HG03039 (cell line): Measurements from ENCODE around the gene TAAR6.
"Not testable (repeated sequence)": the region's sequence is repeated elsewhere in the genome, so short reads cannot be mapped to it uniquely, and the experiment has no call there.

Experiments
- ATAC-seq: cut with Tn5 transposase; IDR thresholded peaks from one replicate; pipeline ENCODE4 v1.9.1; 2021; ENCODE audit warnings: mild to moderate bottlenecking, moderate library complexity; ENCODE audit not compliant: unreplicated experiment

The TAAR6 gene

DNA sequence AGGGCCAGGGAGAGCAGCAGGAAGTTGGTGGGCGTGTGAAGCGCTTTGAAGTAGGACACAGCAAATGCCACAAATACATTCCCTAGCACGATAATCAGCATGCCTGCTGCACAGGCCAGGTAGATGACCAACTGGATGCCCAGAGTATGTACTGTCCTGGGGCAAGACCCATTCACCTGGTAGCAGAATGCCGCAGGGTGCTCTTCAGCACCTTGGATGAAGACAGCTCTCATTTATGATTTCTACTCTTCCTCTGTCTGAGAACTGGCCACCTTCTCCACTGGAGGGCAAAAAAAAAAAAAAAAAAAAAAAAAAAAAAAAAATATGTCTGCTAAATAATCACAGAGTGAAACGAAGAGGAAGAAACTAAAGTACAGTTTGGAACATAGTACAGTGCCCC is 19.3 kb downstream of the TAAR6 start, which contains the start of gene TAAR5:
Gene TAAR5, minus strand, starts transcription at position 288 of the 400 bp plus-strand sequence. Its CDS starts 55 bp downstream, at position 233.
- ATAC-seq = no peak

DNA sequence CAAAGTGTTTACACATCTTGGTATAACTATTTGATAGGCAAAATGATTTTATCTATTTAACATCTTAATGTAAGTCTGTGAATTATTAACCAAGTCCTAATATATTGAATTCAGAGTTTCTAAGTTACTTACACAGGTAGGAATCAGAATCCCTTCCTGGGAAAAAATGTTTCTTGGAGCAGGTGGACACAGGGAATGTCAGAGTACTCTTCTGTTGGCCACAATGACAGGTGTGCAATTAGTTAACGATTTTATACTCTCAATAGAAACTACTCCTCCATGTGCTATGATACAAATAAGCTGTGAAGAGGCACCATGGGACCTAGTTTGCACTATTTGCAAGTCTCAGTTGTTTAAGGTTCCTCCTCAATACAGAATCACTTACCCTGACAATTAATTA is 20.2 kb downstream of the TAAR6 start:
- ATAC-seq = no peak

DNA sequence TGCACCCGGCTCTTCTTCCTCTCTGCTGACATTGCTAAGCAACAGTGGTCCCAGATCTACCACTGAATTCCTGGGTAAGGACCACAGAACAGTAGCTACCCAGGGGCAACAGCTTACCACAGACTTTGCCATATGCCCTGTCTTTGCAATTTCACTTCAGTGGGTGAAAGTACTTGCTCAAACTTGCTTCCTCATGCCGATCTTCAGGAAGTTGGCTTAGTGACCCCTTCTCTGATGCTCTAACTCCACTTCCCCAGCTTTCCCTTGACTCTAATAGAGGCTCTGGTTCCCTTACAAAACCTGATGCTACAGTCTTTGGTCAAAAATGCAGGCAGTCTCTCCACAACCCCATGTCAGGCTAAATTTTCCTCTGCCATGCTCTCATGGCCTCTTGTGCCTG is 22.7 kb downstream of the TAAR6 start:
- ATAC-seq = no peak

DNA sequence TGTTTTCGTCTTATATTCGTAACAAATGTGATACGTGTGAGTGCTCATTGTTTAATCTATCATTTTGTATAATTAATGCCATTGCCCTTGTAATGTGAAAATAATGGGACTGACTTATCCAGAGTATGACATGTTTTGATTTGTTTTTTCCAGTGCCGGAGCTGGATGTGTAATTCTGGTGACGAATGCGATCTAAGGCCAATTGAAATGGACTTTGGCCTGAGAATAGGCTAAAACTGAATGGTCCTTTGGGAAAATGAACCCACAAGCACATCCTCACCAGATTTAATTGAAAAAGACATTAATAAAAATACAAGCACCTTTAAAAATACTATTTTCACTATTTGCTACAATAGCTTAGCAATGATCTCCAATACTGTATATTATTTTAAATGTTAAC is 26.1 kb downstream of the TAAR6 start:
- ATAC-seq = no peak

DNA sequence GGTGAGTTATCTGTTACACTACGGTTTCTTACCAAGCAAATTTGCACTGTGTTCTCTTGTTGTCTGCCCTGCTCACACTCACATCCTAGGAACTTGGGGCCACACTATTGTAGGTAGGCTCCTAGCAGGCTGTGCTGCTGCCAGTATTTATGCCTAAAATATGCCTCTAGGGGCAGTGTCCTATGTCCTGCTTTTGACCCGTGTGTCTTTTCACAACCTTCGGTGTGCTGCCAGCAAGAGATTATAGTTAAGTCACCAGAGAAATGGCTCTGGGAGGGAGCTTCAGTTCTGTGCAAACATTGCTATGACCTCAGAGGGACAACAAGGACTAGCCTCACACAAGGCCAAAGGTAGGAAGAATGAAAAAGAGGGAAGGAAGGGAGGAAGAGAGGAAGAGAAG is 28.4 kb downstream of the TAAR6 start:
- ATAC-seq = no peak

DNA sequence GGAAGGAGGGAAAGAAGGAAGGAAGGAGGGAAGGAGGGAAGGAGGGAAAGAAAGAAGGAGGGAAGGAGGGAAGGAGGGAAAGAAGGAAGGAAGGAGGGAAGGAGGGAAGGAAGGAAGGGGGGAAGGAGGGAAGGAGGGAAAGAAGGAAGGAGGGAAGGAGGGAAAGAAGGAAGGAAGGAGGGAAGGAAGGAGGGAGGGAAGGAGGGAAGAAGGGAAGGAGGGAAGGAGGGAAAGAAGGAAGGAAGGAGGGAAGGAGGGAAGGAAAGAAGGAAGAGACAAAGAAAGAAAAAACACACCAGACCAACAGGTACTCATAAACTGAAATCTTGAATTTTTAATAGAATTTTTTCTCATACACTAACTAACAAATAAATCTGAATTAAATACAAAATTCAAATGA is 30.8 kb downstream of the TAAR6 start:
- not testable (repeated sequence) for ATAC-seq

DNA sequence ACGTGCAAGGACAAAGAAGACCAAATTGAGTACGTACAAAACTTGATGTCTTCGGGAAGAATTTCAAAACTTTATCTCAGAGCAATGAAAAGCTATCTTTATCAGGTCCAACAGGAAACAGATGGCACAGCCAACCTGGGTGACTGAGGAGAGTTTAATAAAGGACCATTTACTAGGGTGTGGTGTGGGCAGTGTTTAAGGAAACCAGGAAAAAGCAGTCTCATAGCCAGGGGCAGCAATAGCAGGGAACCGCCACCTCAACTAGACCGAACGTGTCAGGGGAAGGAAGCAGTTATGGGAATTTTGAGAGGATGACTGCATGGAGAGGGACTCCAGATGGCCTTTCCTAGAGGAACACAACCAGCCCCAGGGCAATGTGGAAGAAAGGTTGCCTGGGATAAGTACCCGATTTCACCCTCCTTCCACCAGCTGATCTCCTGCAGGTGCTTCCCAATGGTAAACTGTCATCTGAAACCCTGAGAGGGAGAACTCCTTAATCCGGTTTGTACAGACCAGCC is 34.6 kb downstream of the TAAR6 start:
- no peak for ATAC-seq

DNA sequence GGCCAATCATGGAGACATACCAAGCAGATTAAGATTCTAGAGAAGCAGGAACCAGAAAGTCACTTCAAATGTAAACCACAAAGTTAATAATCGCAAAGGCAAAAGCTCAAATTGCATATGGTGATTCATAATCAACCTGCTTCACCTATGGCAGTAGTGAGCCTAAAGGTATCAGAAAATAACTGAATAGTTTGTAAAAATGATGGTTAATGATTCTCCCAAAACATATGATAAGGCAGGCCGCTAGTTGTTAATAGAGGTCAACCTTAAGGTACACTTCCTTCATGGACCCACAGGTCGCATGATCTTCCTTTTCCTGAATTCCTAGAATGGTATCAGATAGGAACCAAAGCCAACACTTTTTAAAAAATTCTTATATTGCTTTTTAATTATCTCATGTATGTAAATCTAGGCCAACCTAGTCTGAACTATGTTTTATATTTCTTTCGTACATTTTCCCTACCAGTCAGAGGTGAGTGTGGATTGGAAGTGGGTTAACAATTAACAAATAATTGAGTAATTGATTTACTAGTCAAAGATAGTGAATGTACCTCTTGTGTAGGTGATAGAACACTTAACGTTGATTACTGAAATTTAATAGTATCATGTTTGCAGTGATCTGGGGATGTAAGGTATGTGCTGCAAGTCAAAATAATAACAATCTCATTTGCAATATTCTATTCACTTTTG is 37.6 kb downstream of the TAAR6 start:
- ATAC-seq = no peak

DNA sequence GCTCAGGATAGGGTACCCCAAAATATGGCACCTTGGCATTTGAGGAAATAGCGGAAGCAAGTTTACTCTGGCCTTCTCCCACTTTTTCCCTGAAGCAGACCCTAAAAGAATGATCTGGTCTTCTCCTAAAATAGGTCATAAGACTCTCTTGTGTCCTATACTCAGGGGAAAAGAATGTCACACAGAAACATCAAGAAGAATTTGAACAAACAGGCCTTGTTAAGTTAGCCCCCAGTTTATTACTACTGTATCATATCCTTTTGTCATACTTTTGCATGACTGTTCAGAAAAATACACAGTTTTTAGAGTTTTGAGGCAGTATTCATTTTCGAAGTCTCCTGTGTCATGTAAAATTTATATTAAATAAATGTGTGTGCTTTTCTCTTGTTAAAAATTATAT is 41.5 kb downstream of the TAAR6 start:
- ATAC-seq = no peak

DNA sequence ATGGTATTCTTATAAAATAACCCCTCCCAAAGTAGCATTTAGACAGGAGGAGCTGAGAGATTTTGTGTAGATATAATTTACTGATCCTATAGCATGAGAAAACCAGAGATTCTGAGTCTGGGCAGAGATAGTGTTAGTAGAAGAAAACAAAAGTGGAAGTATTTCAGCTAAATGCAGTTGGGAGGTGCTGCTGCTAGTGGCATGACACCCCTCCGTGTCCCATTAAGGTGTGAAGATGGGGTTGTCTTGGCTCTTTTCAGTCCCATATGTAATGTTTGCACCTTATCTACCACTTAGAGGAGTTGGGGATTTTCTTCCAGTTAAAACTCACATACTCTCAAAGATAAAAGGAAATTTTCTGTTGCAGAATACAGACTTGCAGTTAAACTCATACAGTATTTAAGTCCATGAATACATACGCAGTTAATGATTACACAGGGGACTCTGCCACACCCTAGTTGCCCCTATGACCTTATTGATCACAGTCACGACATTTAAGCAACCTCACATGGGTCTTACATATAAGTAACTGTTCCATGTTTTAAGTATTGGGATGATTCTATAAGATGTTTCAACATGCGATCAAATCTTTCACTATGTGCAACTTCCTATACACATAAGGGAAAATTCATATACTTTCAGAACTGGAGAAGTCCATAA is 42.5 kb downstream of the TAAR6 start:
- ATAC-seq = no peak

DNA sequence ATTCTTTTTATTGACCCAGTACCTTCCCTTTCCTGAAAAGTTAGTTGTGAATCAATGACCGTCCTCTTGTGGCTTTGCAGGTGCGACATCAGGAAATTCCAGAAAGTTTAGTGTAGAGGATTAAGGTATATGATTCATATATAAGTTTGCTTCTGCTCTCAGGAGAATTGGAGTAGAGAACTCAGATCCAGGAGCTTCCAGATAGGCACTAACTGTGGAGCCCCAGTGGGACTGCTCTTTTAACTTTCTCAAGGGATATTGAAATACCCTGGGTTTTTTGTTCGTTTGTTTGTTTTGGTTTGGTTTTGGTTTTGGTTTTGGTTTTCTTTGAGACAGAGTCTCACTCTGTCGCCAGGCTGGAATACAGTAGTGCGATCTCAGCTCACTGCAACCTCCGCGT is 44.4 kb downstream of the TAAR6 start:
- no peak for ATAC-seq

DNA sequence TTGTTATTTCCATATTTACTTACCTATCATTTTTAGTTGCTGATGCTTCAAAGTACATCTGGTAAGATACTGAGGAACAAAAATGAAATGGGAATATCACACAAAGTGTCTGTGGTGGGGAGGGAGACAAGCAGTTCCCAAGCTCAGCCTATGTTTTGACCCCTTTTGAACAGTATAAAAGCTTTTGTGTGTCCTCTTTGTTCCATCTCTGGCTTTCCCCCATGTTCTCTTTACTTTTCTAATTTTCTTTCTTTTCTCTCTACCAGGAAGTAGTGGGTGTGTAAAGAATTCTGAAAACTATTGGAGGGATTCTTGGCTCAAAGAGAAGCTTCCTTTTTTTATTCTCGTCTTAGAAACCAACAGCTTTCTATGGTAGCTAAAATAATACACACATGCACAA is 46.6 kb downstream of the TAAR6 start:
- ATAC-seq = no peak
